Measurements from ENCODE around the gene CHCHD3. TPM values are rescaled to one million over a fixed set of nuclear protein-coding genes. Genes with fewer than 3 reads are reported as not detected.

CHCHD3 gene
- total RNA-seq, 1 experiment from 2014 or later = 114 TPM

DNA sequence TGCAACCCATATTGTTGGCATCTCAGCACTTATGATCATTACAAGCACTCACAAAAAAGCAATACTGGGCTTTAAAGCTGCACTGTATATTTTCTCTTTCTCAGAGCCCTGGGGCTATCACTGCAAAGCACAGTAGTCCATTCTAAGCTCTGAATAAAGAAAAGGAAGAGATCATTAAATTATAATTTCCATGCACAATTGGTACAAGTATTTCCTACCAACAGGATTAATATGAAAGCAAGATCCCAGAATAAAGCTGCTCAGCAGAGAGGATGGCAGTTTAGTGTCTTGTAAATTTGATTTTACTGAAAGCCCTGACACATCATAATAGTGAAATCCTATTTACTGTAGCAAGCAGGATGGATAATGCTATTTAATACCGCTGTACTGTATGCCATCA lies 205.3 kb downstream of the CHCHD3 start (continued):
- TF ChIP-seq, protein P1, sequence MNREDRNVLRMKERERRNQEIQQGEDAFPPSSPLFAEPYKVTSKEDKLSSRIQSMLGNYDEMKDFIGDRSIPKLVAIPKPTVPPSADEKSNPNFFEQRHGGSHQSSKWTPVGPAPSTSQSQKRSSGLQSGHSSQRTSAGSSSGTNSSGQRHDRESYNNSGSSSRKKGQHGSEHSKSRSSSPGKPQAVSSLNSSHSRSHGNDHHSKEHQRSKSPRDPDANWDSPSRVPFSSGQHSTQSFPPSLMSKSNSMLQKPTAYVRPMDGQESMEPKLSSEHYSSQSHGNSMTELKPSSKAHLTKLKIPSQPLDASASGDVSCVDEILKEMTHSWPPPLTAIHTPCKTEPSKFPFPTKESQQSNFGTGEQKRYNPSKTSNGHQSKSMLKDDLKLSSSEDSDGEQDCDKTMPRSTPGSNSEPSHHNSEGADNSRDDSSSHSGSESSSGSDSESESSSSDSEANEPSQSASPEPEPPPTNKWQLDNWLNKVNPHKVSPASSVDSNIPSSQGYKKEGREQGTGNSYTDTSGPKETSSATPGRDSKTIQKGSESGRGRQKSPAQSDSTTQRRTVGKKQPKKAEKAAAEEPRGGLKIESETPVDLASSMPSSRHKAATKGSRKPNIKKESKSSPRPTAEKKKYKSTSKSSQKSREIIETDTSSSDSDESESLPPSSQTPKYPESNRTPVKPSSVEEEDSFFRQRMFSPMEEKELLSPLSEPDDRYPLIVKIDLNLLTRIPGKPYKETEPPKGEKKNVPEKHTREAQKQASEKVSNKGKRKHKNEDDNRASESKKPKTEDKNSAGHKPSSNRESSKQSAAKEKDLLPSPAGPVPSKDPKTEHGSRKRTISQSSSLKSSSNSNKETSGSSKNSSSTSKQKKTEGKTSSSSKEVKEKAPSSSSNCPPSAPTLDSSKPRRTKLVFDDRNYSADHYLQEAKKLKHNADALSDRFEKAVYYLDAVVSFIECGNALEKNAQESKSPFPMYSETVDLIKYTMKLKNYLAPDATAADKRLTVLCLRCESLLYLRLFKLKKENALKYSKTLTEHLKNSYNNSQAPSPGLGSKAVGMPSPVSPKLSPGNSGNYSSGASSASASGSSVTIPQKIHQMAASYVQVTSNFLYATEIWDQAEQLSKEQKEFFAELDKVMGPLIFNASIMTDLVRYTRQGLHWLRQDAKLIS (CRISPR knock-in tag; IDR thresholded peaks at IDR 0.05; ENCODE audit: borderline replicate concordance) = no peak

DNA sequence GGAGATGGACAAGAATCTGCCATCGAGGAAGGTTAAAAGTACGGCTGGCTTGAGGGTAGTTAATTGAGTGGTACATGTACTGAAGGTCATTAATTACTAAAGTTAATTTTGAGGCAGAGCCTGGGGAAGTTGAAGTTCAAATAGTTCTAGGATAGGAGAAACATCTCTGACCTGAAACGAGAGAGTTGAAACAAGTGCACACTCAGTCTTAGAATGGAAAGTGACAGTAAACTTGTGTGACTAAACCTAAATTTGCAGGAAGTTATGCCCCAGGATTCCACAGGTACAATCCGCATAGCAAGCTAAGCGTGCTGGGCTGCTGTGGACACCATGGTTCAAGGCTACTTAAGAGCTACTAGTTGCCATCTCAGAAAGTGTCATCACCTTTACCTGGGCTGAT lies 209.9 kb downstream of the CHCHD3 start:
- DNase-seq (ENCODE audit: low spot score) (no peak), ATAC-seq (no peak)
- ChIA-PET POLR2A (no interaction called here), CTCF (no interaction called here)
- no peak for TF ChIP-seq MYBL2 (CRISPR knock-in tag; IDR thresholded peaks at IDR 0.05)
- TF ChIP-seq CREM (CRISPR knock-in tag; IDR thresholded peaks at IDR 0.05) = no peak
- TF ChIP-seq NR1H2 (CRISPR knock-in tag; IDR thresholded peaks at IDR 0.05) = no peak
- no peak for TF ChIP-seq JUN (CRISPR knock-in tag; IDR thresholded peaks at IDR 0.05)
- TF ChIP-seq, protein P2, sequence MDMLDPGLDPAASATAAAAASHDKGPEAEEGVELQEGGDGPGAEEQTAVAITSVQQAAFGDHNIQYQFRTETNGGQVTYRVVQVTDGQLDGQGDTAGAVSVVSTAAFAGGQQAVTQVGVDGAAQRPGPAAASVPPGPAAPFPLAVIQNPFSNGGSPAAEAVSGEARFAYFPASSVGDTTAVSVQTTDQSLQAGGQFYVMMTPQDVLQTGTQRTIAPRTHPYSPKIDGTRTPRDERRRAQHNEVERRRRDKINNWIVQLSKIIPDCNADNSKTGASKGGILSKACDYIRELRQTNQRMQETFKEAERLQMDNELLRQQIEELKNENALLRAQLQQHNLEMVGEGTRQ (CRISPR knock-in tag; IDR thresholded peaks at IDR 0.05) = no peak
- no peak for TF ChIP-seq ZNF138 (CRISPR knock-in tag; conservative IDR thresholded peaks at IDR 0.05)
- no peak for TF ChIP-seq ZNF423 (CRISPR knock-in tag; IDR thresholded peaks at IDR 0.05)
- Mint-ChIP-seq H3K36me3 (no peaks in the 10 kb centered on the region), H3K27me3 (ENCODE audit: low read depth) (no peaks in the 10 kb centered on the region), H3K9me3 (no peaks in the 10 kb centered on the region), H3K27ac (peak overlapping the region; percentile 4; the same call in 1 of the 2 replicates), H3K4me1 (peaks cover 13% of the 10 kb centered on the region), H3K4me3 (no peak overlapping the region)

DNA sequence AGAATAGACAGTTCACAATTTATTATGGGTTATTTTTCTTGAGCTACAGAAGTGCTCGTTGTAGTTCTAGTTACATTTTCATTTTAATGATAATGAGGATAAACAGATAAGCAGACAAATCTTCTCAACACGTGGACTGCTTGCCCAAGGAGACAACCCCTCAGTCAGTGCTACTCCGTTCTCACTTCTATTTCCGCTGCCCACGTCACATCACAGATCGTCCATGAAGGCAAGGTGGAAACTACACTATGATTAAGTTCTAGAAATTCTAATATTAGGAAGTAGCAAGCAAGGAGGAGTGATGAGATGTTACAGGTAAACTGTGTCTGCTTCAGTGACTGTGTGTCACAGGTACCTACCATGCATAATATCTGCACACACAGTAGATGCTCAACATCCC lies 210.5 kb downstream of the CHCHD3 start:
- no peaks in the 10 kb centered on the region for H3K36me3 Mint-ChIP-seq
- H3K9me3 Mint-ChIP-seq = no peaks in the 10 kb centered on the region
- ATAC-seq = no peak
- no peak for DNase-seq (ENCODE audit: low spot score)
- H3K27me3 Mint-ChIP-seq (ENCODE audit: low read depth) = no peaks in the 10 kb centered on the region
- no peak overlapping the region for H3K4me3 Mint-ChIP-seq
- ChIA-PET POLR2A (no interaction called here), CTCF (no interaction called here)
- peaks cover 10% of the 10 kb centered on the region for H3K4me1 Mint-ChIP-seq
- no peak overlapping the region; the same call in 1 of the 2 replicates for H3K27ac Mint-ChIP-seq
- TF ChIP-seq ZNF138 (CRISPR knock-in tag; conservative IDR thresholded peaks at IDR 0.05) (no peak), CREM (CRISPR knock-in tag; IDR thresholded peaks at IDR 0.05) (no peak), NR2C2 (CRISPR knock-in tag; IDR thresholded peaks at IDR 0.05) (no peak), MXD4 (CRISPR knock-in tag; IDR thresholded peaks at IDR 0.05; ENCODE audit: borderline replicate concordance) (no peak), TCF7 (CRISPR knock-in tag; IDR thresholded peaks at IDR 0.05; ENCODE audit: low read depth) (no peak)
- TF ChIP-seq, protein P3, sequence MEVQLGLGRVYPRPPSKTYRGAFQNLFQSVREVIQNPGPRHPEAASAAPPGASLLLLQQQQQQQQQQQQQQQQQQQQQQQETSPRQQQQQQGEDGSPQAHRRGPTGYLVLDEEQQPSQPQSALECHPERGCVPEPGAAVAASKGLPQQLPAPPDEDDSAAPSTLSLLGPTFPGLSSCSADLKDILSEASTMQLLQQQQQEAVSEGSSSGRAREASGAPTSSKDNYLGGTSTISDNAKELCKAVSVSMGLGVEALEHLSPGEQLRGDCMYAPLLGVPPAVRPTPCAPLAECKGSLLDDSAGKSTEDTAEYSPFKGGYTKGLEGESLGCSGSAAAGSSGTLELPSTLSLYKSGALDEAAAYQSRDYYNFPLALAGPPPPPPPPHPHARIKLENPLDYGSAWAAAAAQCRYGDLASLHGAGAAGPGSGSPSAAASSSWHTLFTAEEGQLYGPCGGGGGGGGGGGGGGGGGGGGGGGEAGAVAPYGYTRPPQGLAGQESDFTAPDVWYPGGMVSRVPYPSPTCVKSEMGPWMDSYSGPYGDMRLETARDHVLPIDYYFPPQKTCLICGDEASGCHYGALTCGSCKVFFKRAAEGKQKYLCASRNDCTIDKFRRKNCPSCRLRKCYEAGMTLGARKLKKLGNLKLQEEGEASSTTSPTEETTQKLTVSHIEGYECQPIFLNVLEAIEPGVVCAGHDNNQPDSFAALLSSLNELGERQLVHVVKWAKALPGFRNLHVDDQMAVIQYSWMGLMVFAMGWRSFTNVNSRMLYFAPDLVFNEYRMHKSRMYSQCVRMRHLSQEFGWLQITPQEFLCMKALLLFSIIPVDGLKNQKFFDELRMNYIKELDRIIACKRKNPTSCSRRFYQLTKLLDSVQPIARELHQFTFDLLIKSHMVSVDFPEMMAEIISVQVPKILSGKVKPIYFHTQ (CRISPR knock-in tag; IDR thresholded peaks at IDR 0.05) = no peak
- TF ChIP-seq, protein P4, sequence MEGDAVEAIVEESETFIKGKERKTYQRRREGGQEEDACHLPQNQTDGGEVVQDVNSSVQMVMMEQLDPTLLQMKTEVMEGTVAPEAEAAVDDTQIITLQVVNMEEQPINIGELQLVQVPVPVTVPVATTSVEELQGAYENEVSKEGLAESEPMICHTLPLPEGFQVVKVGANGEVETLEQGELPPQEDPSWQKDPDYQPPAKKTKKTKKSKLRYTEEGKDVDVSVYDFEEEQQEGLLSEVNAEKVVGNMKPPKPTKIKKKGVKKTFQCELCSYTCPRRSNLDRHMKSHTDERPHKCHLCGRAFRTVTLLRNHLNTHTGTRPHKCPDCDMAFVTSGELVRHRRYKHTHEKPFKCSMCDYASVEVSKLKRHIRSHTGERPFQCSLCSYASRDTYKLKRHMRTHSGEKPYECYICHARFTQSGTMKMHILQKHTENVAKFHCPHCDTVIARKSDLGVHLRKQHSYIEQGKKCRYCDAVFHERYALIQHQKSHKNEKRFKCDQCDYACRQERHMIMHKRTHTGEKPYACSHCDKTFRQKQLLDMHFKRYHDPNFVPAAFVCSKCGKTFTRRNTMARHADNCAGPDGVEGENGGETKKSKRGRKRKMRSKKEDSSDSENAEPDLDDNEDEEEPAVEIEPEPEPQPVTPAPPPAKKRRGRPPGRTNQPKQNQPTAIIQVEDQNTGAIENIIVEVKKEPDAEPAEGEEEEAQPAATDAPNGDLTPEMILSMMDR (IDR thresholded peaks at IDR 0.05) = no peak
- TF ChIP-seq, protein P5, sequence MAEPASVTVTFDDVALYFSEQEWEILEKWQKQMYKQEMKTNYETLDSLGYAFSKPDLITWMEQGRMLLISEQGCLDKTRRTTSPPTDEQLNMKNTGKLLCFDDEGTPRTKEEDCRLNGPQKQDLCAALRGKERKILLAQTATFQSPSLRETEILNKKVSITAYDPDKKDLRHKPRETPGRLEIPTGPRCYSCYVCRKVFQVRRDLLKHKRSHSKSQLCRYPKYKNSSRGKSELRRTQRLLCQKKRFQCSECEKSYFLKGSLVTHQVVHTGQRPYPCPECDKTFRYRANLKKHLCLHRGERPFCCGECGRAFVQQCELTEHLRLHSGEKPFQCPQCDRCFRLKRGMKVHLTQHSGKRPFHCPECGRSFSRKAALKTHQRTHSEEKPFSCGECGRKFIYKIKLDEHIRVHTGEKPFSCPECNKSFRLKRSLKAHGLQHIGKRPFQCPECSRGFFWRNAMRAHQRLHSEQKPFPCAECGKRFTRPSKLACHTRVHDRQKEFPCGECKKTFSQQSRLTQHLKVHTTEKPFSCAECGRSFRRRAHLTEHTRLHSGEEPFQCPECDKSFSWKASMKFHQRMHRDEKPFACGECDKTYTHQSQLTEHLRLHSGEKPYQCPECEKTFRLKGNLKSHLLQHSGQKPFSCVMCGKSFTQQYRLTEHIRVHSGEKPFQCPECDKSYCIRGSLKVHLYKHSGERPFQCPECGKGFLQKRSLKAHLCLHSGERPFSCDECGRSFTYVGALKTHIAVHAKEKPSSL (CRISPR knock-in tag; conservative IDR thresholded peaks at IDR 0.05) = no peak
- TF ChIP-seq, protein P1 (CRISPR knock-in tag; IDR thresholded peaks at IDR 0.05; ENCODE audit: borderline replicate concordance) = no peak
- TF ChIP-seq, protein P6, sequence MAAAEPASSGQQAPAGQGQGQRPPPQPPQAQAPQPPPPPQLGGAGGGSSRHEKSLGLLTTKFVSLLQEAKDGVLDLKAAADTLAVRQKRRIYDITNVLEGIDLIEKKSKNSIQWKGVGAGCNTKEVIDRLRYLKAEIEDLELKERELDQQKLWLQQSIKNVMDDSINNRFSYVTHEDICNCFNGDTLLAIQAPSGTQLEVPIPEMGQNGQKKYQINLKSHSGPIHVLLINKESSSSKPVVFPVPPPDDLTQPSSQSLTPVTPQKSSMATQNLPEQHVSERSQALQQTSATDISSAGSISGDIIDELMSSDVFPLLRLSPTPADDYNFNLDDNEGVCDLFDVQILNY (CRISPR knock-in tag; IDR thresholded peaks at IDR 0.05) = no peak
- TF ChIP-seq, protein P2 (CRISPR knock-in tag; IDR thresholded peaks at IDR 0.05) = no peak

Data from WTC11 (cell line).